Activated CD4-positive, alpha-beta memory T cell treated with anti-CD3 and anti-CD28 coated beads, Interleukin-2, amount 10 ng/mL, durations not matched to agents 7 days and 5 days (primary cell): Measurements from ENCODE around the gene ACTL8. TPM values are rescaled to one million over a fixed set of nuclear protein-coding genes. Genes with fewer than 3 reads are reported as not detected.

Source experiments
- CTCF ChIA-PET: fragments of 350-600 bp; sonication (Branson Sonifier 250); formaldehyde crosslinking; loops from one replicate; lab custom pipeline; 2021; ENCODE audit warnings: antibody characterized with exemption, inconsistent platforms; lab: Charles Lee
- POLR2A ChIA-PET: fragments of 350-600 bp; sonication (Branson Sonifier 250); formaldehyde crosslinking; loops from one replicate; lab custom pipeline; 2021; ENCODE audit warnings: antibody characterized with exemption; lab: Charles Lee
- DNase-seq: peaks from one replicate; pipeline ENCODE4 v3.0.0-alpha.2; 2020
- H3K27ac Mint-ChIP-seq: one replicate; pipeline ENCODE4 v1.8.0; 2021; ENCODE audit warnings: mild to moderate bottlenecking, mixed read lengths
- H3K27me3 Mint-ChIP-seq: one replicate; pipeline ENCODE4 v1.8.0; 2021; ENCODE audit warnings: mixed read lengths
- H3K36me3 Mint-ChIP-seq: one replicate; pipeline ENCODE4 v1.8.0; 2021; ENCODE audit warnings: low read depth, mixed read lengths
- H3K4me1 Mint-ChIP-seq: one replicate; pipeline ENCODE4 v1.8.0; 2021; ENCODE audit warnings: mixed read lengths
- H3K4me3 Mint-ChIP-seq: one replicate; pipeline ENCODE4 v1.8.0; 2021; ENCODE audit warnings: mild to moderate bottlenecking, mixed read lengths
- H3K9me3 Mint-ChIP-seq: one replicate; pipeline ENCODE4 v1.8.0; 2021; ENCODE audit warnings: mixed read lengths
- total RNA-seq, 2 experiments: library from RNA; stranded (reverse); gene quantifications; one replicate each; pipeline ENCODE4 v1.2.3, GENCODE V29; 2021

The ACTL8 gene
- total RNA-seq, 2 experiments from 2014 or later: not detected

DNA sequence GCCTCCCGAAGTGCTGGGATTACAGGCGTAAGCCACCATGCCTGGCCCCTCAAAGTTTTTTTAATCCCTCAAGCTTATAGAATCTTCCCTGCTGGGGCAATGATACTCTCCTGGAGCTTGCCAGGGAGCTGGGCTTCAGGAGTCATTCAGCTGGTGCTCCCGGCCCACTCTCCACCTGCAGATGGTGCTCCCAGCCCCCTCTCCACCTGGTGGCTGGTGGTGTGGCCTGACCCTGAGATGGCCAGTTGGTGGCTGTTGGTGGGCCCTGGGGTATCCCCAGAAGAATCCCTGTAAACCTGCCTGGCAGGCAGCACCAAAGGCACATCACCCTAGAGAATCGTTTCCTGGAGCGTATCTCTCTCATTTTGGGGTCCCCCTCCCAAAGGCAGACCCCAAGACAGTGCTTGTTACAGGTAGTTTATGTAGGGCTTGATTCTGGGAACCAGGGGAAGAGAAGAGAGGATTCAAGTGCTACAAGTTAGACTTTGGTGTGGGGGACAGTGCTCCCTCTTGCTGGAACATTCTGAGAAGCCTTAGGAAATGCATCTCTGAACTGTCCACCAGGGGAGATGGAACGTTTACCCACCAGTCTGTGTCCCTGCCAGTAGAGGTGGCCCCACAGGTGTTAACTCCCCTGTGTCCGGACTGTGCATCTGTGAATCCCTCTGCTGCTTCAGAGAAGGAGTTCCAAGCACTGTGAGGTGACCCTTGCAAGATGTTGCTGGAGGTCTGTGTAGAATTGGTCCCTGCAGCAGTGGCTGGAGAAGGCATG lies 29.1 kb upstream of the ACTL8 start:
- Mint-ChIP-seq H3K9me3 (no peaks in the 10 kb centered on the region), H3K36me3 (no peaks in the 10 kb centered on the region), H3K27ac (no peak overlapping the region), H3K4me1 (no peaks in the 10 kb centered on the region), H3K27me3 (no peaks in the 10 kb centered on the region), H3K4me3 (no peak overlapping the region)
- POLR2A ChIA-PET: no interaction called here
- CTCF ChIA-PET: no interaction called here
- DNase-seq: no peak

DNA sequence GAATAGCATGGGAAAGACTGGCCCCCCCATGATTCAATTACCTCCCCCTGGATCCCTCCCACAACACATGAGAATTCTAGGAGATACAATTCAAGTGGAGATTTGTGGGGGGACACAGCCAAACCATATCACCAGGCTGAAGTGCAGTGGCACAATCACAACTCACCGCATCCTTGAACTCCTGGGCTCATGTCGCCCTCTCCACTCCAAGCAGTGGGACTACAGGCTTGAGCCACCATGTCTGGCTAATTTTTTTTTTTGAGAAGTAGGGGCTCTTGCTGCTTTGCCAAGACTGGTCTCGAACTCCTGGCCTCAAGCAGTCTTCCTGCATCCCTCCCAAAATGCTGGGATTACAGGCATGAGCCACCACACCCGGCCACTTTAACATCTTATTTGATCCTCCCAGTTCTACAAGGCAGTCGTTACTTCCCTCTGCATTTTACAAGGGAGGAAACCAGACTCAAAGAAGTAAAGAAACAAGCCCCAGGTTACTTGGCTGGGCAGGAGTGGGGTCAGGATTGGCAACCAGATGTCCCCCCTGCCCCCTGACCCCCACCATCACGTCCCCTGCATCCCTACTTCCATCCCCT lies 26.9 kb upstream of the ACTL8 start:
- POLR2A ChIA-PET: no interaction called here
- Mint-ChIP-seq H3K27ac (no peak overlapping the region), H3K4me3 (no peak overlapping the region), H3K9me3 (no peaks in the 10 kb centered on the region), H3K36me3 (no peaks in the 10 kb centered on the region), H3K4me1 (no peaks in the 10 kb centered on the region), H3K27me3 (no peaks in the 10 kb centered on the region)
- no peak for DNase-seq
- CTCF ChIA-PET: no interaction called here

- ChIA-PET CTCF (no interaction called here), POLR2A (no interaction called here)
- H3K4me1 Mint-ChIP-seq: no peaks in the 10 kb centered on the region
- H3K27ac Mint-ChIP-seq: no peak overlapping the region
- H3K36me3 Mint-ChIP-seq: no peaks in the 10 kb centered on the region
- H3K9me3 Mint-ChIP-seq: no peaks in the 10 kb centered on the region
- no peak for DNase-seq
- H3K4me3 Mint-ChIP-seq: no peak overlapping the region
- no peaks in the 10 kb centered on the region for H3K27me3 Mint-ChIP-seq
Measured at GRCh38 chr1:17729248-17729647, 25.9 kb upstream of the ACTL8 start.

DNA sequence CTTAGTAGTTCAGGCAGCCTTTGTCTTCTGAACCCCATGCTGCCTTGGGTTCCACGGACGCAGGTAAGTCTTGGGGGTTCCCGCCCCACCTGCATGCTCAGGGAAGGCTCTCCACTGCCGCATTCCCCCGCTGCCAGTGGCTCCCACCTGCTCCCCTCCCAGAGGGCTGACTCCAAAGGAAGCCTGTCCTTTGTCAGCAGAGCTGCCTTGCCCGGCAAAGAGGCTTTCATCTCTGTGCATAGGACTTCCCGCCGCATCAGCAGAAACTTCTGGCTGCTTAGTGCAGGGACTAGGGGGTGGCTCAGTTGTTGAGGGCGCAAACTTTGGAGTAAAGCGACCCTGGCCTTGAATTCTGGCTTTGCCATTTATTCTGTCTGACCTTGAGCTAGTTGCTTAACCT lies 25.2 kb upstream of the ACTL8 start:
- ChIA-PET CTCF (no interaction called here), POLR2A (no interaction called here)
- H3K9me3 Mint-ChIP-seq: no peaks in the 10 kb centered on the region
- H3K4me1 Mint-ChIP-seq: no peaks in the 10 kb centered on the region
- DNase-seq: no peak
- H3K36me3 Mint-ChIP-seq: no peaks in the 10 kb centered on the region
- no peaks in the 10 kb centered on the region for H3K27me3 Mint-ChIP-seq
- H3K27ac Mint-ChIP-seq: no peak overlapping the region
- no peak overlapping the region for H3K4me3 Mint-ChIP-seq

DNA sequence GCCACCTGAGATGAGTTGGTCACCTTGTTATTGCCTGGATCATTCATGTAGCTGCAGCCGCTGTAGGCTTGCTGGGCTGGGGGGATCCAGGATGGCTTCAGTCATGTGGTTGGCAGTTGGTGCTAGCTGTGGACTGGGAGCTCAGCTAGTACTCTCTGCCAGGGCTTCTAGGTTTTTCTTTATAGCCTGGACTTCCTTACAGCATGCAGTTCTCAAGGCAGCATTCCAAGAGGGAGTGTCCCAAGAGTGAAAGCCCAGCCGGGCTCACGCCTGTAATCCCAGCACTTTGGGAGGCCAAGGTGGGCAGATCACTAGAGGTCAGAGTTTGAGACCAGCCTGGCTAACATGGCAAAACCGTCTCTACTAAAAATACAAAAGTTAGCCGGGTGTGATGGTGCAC lies 23.7 kb upstream of the ACTL8 start:
- Mint-ChIP-seq H3K4me1 (no peaks in the 10 kb centered on the region), H3K27ac (no peak overlapping the region), H3K36me3 (no peaks in the 10 kb centered on the region), H3K9me3 (no peaks in the 10 kb centered on the region), H3K27me3 (no peaks in the 10 kb centered on the region), H3K4me3 (no peak overlapping the region)
- POLR2A ChIA-PET: no interaction called here
- CTCF ChIA-PET: no interaction called here
- no peak for DNase-seq

- POLR2A ChIA-PET: no interaction called here
- CTCF ChIA-PET: no interaction called here
- no peak overlapping the region for H3K4me3 Mint-ChIP-seq
- H3K9me3 Mint-ChIP-seq: no peaks in the 10 kb centered on the region
- no peaks in the 10 kb centered on the region for H3K36me3 Mint-ChIP-seq
- no peaks in the 10 kb centered on the region for H3K27me3 Mint-ChIP-seq
- DNase-seq: no peak
- no peaks in the 10 kb centered on the region for H3K4me1 Mint-ChIP-seq
- no peak overlapping the region for H3K27ac Mint-ChIP-seq
Measured at GRCh38 chr1:17732475-17732874, 22.7 kb upstream of the ACTL8 start.

DNA sequence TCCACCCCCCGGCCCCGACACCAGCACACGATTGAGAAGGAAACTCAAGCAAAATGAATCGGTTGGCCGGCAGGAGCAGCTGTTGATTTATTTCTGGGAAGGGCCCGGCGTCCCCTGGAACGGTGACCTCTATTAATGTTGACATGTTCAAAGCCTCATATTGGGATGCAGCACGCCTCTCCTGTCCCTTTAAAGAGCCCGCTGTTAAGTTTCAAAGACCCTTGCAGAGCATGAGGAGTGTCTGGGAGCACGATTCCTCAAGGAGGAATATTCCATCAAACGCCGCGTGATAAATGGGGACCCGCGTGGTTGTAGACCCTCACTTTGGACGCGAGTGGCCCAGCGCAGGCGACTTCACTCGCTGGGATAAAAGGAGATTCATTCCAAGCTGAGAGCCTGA lies 21.5 kb upstream of the ACTL8 start:
- H3K27me3 Mint-ChIP-seq: no peaks in the 10 kb centered on the region
- no peaks in the 10 kb centered on the region for H3K36me3 Mint-ChIP-seq

DNA sequence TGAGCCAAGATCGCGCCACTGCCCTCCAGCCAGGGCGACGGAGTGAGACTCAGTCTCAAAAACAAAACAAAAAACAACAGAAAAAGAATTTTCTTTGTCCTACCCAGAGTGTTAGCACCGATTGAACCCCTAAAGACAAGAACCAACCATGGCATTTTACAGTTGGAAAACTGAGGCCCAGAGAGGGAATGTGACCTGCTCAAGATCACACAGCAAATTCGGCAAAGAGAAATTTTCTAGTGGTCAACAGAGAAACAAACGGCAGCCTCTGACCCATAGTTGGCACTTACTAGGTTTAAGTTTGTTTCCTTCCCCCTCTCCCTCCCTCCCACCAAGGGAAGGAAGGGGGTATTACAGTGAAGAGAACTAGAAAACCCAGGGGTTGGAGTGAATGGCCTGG lies 20.5 kb upstream of the ACTL8 start:
- H3K4me3 Mint-ChIP-seq: no peak overlapping the region
- no peak overlapping the region for H3K27ac Mint-ChIP-seq
- DNase-seq: no peak
- CTCF ChIA-PET: no interaction called here
- POLR2A ChIA-PET: no interaction called here
- H3K27me3 Mint-ChIP-seq: no peaks in the 10 kb centered on the region
- H3K4me1 Mint-ChIP-seq: no peaks in the 10 kb centered on the region
- H3K36me3 Mint-ChIP-seq: no peaks in the 10 kb centered on the region
- H3K9me3 Mint-ChIP-seq: no peaks in the 10 kb centered on the region

More for the DNA sequence above, 21.5 kb upstream of the ACTL8 start:
- Mint-ChIP-seq H3K27ac (no peak overlapping the region), H3K4me3 (no peak overlapping the region), H3K4me1 (no peaks in the 10 kb centered on the region), H3K9me3 (no peaks in the 10 kb centered on the region)
- CTCF ChIA-PET: no interaction called here
- DNase-seq: no peak
- POLR2A ChIA-PET: no interaction called here

- POLR2A ChIA-PET: no interaction called here
Measured at GRCh38 chr1:17735348-17735747, 19.8 kb upstream of the ACTL8 start.

DNA sequence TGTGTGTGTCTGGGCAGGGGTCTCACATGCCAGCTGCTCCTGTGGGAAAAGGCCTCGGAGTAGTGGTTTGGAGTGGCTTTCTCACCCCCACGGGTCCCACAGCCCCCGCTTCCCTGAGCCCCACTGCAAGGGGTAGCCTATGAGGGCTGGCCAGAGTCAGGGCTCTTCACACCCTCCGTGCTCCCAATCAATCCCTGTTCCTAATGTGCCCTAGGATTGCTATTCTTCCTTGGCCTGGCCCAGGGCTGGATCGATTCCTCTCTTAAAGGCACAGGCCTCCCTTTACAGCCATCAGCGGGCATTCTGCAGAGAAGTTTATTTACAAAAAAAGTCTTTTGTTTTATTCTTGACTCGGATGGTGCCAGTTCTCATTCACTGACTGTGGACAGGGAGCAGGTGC lies 19.3 kb upstream of the ACTL8 start:
- DNase-seq: no peak
- Mint-ChIP-seq H3K4me3 (no peak overlapping the region), H3K4me1 (no peaks in the 10 kb centered on the region), H3K9me3 (no peaks in the 10 kb centered on the region), H3K27me3 (no peaks in the 10 kb centered on the region), H3K36me3 (no peaks in the 10 kb centered on the region), H3K27ac (no peak overlapping the region)
- ChIA-PET CTCF (no interaction called here), POLR2A (no interaction called here)

More at GRCh38 chr1:17735348-17735747, 19.8 kb upstream of the ACTL8 start:
- Mint-ChIP-seq H3K36me3 (no peaks in the 10 kb centered on the region), H3K4me3 (no peak overlapping the region), H3K27ac (no peak overlapping the region), H3K9me3 (no peaks in the 10 kb centered on the region), H3K27me3 (no peaks in the 10 kb centered on the region), H3K4me1 (no peaks in the 10 kb centered on the region)
- CTCF ChIA-PET: no interaction called here
- DNase-seq: no peak

GRCh38 chr1:17736625-17737024 lies 18.5 kb upstream of the ACTL8 start:
- no peaks in the 10 kb centered on the region for H3K4me1 Mint-ChIP-seq

GRCh38 chr1:17739050-17739449 lies 16.1 kb upstream of the ACTL8 start:
- no peaks in the 10 kb centered on the region for H3K27me3 Mint-ChIP-seq
- H3K36me3 Mint-ChIP-seq: no peaks in the 10 kb centered on the region
- POLR2A ChIA-PET: no interaction called here

More at GRCh38 chr1:17736625-17737024, 18.5 kb upstream of the ACTL8 start:
- ChIA-PET POLR2A (no interaction called here), CTCF (no interaction called here)
- DNase-seq: no peak
- Mint-ChIP-seq H3K27ac (no peak overlapping the region), H3K4me3 (no peak overlapping the region), H3K36me3 (no peaks in the 10 kb centered on the region), H3K9me3 (no peaks in the 10 kb centered on the region), H3K27me3 (no peaks in the 10 kb centered on the region)

DNA sequence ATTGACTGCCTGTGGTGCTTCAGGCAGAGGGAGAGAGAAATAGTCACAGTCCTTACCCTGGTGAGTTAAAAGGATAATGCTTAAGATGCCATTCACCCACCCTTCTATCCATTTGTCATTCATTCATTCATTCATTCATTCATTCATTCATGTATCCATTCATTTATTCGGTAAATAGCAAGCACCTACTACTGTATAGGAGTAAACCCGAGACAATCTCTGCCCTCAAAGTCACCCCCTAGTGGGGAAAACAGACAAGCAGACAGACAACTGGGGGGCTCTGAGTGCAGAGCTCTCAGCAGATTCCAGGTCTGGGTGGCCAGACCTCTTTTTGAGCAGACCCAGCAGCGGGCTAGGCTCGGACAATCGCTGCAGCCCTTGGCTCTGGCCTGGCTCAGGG lies 14.1 kb upstream of the ACTL8 start:
- Mint-ChIP-seq H3K4me3 (no peak overlapping the region), H3K4me1 (no peaks in the 10 kb centered on the region), H3K9me3 (no peaks in the 10 kb centered on the region), H3K27ac (no peak overlapping the region), H3K27me3 (no peaks in the 10 kb centered on the region), H3K36me3 (no peaks in the 10 kb centered on the region)
- CTCF ChIA-PET: no interaction called here
- no peak for DNase-seq
- POLR2A ChIA-PET: no interaction called here

More at GRCh38 chr1:17739050-17739449, 16.1 kb upstream of the ACTL8 start:
- Mint-ChIP-seq H3K4me3 (no peak overlapping the region), H3K9me3 (no peaks in the 10 kb centered on the region), H3K27ac (no peak overlapping the region), H3K4me1 (no peaks in the 10 kb centered on the region)
- CTCF ChIA-PET: no interaction called here
- DNase-seq: no peak

GRCh38 chr1:17742583-17742982 lies 12.6 kb upstream of the ACTL8 start:
- no peaks in the 10 kb centered on the region for H3K9me3 Mint-ChIP-seq
- H3K4me1 Mint-ChIP-seq: no peaks in the 10 kb centered on the region
- POLR2A ChIA-PET: no interaction called here
- no peaks in the 10 kb centered on the region for H3K36me3 Mint-ChIP-seq
- no peak for DNase-seq
- H3K27me3 Mint-ChIP-seq: no peaks in the 10 kb centered on the region
- CTCF ChIA-PET: no interaction called here
- no peak overlapping the region for H3K4me3 Mint-ChIP-seq
- H3K27ac Mint-ChIP-seq: no peak overlapping the region
